ENCODE results near the gene KRTAP29-1.

- no peak for TF ChIP-seq CTCF (IDR thresholded peaks at IDR 0.05)
- TF ChIP-seq POLR2A (IDR thresholded peaks at IDR 0.05): no peak
Measured at GRCh38 chr17:41308251-41308917, 5.7 kb upstream of the KRTAP29-1 start.
